OCI-LY1 (cell line): ENCODE measurements around the gene PROKR1.

Experiments
- CTCF ChIP-seq: fragments of 200-600 bp; sonication (generic), shearing (Covaris generic); IDR thresholded peaks from 2 replicates; pipeline ENCODE4 v1.5.1; 2017; ENCODE audit warnings: mild to moderate bottlenecking, antibody characterized with exemption, low read length, moderate library complexity, mixed read lengths
- EZH2 ChIP-seq: fragments of 200-600 bp; sonication (generic), shearing (Covaris generic); IDR thresholded peaks from 2 replicates; pipeline ENCODE4 v1.8.0; 2017; ENCODE audit warnings: borderline replicate concordance, mixed run types, mild to moderate bottlenecking, antibody characterized with exemption, low read length, moderate library complexity, mixed read lengths

GRCh38 chr2:68659081-68659480, 15.7 kb downstream of the PROKR1 start:
- TF ChIP-seq CTCF = no peak
- TF ChIP-seq EZH2 = no peak
